ENCODE measurements around the gene ADCY1. TPM values are rescaled to one million over a fixed set of nuclear protein-coding genes. Genes with fewer than 3 reads are reported as not detected.
A peak's percentile ranks its signal among the peaks of the same experiment; 100 is the strongest.

The ADCY1 gene
- total and polyA plus RNA-seq, 12 donors = 0.46 to 8.6 (median 3.4) TPM

DNA sequence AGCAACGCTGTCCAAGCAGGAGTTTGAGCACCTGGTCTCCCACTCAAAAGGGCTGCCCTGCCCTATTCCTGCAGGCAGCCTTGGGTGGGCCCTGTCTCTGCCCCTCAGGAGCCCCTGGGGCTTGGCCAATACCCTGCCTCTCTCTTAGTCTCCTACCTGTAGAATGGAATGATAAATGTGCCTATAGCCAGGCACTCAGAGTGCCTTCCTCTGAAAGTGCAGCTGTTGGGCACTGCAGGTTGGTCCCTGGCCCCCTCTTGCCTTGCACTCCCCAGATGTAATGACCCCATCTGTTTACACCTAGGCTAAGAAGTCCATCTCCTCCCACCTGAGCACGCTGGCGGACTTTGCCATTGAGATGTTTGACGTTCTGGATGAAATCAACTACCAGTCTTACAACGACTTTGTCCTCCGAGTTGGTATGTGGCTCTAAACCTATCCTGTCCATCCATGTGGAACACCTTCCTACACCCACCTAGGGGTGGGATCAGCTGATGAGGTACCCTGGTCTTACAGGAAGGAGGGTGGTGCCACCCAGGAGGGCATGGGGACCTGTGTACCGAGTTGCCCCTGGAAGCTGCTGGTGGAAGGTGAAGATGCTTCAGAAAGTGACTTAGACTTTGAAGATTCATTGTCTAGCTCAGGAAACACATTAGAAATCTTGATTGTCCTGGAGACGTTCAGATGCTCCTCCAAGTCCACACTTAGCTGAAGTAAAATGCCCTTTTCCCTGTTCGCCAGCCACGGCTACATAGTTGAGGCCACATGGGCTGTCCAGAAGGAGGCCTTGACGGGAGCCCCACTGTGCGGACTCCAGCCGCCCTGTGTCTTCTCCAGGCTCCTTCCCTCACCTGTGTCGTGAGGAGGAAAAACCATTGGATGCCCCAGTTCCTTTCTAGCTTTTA, 134.1 kb downstream of the ADCY1 start:
- Histone ChIP-seq H3K27me3 (no peaks in the 10 kb centered on the region), H3K9me3 (no peaks in the 10 kb centered on the region), H3K4me3 (no peak overlapping the region), H3K27ac (peak overlapping the region in 1 of 10 donors; percentile 74), H3K4me1 (peaks cover 0 to 12% (median 0%) of the 10 kb centered on the region in 9 donors), H3K36me3 (peaks cover 0 to 18% (median 0%) of the 10 kb centered on the region in 9 donors)
- 94 to 96% methylated on average over 14 of the region's 14 CpGs for WGBS, 2 donors
- no peak for ATAC-seq
- TF ChIP-seq, protein P1, sequence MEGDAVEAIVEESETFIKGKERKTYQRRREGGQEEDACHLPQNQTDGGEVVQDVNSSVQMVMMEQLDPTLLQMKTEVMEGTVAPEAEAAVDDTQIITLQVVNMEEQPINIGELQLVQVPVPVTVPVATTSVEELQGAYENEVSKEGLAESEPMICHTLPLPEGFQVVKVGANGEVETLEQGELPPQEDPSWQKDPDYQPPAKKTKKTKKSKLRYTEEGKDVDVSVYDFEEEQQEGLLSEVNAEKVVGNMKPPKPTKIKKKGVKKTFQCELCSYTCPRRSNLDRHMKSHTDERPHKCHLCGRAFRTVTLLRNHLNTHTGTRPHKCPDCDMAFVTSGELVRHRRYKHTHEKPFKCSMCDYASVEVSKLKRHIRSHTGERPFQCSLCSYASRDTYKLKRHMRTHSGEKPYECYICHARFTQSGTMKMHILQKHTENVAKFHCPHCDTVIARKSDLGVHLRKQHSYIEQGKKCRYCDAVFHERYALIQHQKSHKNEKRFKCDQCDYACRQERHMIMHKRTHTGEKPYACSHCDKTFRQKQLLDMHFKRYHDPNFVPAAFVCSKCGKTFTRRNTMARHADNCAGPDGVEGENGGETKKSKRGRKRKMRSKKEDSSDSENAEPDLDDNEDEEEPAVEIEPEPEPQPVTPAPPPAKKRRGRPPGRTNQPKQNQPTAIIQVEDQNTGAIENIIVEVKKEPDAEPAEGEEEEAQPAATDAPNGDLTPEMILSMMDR (IDR thresholded peaks at IDR 0.05) = no peak
- intact Hi-C loops (cut with DNase I) = no loop called here
- no peak for DNase-seq

DNA sequence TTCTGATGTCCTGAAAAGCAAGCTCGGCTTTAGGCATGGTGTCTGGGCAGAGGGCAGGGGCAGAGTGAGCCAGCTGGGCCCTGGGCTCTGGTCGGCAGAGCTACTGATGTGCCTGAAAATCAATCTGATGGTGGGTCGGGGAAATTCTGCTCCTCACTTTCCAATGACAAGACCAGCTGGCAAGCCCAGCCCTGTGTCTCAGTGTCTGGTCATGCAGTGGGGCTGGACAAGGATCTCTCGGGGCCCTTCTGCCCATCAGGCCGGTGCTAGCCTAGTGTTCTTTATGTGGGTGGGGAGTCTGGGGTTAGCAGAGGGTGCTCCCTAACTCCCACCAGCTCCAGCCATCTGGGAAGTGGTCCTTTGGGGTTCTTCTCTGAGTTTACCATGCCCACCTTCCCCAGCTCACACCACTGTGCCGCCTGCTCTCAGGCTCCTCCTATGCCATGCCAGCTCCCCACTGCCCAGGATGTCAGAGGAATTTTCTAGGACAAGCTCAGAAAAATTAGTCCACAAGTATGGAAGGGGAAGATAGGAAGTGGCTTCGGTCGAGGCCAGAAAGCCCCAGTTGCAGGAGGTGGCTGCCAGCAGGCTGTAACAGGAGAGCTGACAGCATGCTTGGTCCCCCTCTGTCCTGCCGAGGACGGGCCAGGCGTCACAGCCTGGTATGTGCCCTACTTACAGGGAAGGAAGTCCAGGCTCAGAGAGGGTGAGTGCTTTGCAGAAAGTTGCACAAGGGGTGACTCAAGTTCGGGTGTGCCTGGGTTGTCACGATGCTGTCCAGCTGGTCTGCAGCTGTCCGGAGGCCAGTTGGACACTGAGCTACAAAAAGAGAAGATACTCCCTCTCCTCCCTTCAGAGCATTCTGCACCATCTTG, 135.2 kb downstream of the ADCY1 start:
- Histone ChIP-seq H3K4me1 (peaks cover 0 to 12% (median 0%) of the 10 kb centered on the region in 9 donors), H3K36me3 (peaks cover 0 to 16% (median 0%) of the 10 kb centered on the region in 9 donors), H3K27me3 (no peaks in the 10 kb centered on the region), H3K9me3 (no peaks in the 10 kb centered on the region), H3K4me3 (no peak overlapping the region), H3K27ac (peak overlapping the region in 2 of 10 donors; percentile 15 to 74)
- WGBS, 2 donors = 73 to 79% methylated on average over 14 of the region's 14 CpGs
- TF ChIP-seq, protein P1 (IDR thresholded peaks at IDR 0.05) = no peak
- intact Hi-C loops (cut with DNase I) = no loop called here
- ATAC-seq (peak; percentile 45 to 93 (median 74)), DNase-seq (peak in 1 of 2 donors; percentile 52)

DNA sequence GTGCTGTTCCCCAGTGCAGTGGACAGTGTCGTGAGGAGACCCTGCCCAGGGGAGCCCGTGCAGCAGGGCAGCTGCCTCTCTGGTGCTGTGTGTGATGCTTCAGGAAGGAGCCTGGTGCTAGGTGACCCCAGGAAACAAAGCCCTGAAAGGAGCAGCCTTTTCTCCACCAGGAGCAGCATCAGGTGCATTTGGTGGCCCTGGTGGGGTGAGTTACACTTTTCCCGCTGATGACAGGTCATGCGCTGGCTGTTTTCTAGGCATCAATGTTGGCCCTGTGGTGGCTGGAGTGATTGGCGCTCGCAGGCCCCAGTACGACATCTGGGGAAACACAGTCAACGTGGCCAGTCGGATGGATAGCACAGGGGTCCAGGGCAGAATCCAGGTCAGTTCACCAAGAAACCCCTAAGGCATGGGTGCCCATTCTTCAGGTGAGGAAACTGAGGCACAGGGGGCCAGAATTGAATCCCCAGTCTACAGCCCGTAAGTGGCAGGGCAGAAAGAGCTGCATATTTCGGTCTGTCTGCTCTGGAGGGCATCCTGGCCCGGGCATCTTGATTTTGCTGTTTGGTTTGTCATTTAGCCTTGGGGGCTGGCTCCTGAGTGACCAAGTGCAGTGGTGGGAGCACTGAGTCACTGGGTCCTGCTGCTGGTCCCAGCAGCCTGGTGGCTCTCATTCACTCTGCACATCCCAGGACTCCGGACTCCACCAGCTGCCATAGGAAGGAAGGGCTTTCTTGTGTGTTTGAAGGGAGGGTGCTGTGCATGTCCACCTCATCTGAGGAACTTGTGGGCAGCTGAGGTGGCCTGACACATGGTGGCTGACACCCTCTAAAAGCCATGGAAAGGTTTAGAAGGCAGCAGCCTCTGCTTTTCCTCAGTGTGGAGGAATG, 136.3 kb downstream of the ADCY1 start:
- H3K9me3 ChIP-seq = no peaks in the 10 kb centered on the region
- peaks cover 0 to 19% (median 0%) of the 10 kb centered on the region in 9 donors for H3K36me3 ChIP-seq
- H3K4me1 ChIP-seq = peaks cover 0 to 12% (median 0%) of the 10 kb centered on the region in 9 donors
- peak overlapping the region in 1 of 10 donors; percentile 55 for H3K27ac ChIP-seq
- H3K27me3 ChIP-seq = no peaks in the 10 kb centered on the region
- ATAC-seq (no peak), DNase-seq (no peak)
- intact Hi-C loops (cut with DNase I) = no loop called here
- TF ChIP-seq, protein P1 (IDR thresholded peaks at IDR 0.05) = no peak
- H3K4me3 ChIP-seq = no peak overlapping the region
- WGBS, 2 donors = 88 to 93% methylated on average over 13 of the region's 13 CpGs
